ENCODE measurements around the gene TNRC6C. TPM values are rescaled to one million over a fixed set of nuclear protein-coding genes. Genes with fewer than 3 reads are reported as not detected.

Gene TNRC6C
- total and polyA plus RNA-seq, 2 of the 13 experiments (the other 11 are each of a cell fraction or from before 2014, with no cell fraction given), result 0.66 to 4.9 TPM

- Histone ChIP-seq H2AFZ (ENCODE audit: low read length) (no peak overlapping the region), H3K9ac (ENCODE audit: insufficient read depth, low read depth, low read length) (peak overlapping the region; percentile 63), H3K4me1 (ENCODE audit: insufficient read depth, low read length) (peaks cover 43% of the 10 kb centered on the region), H3K27me3 (ENCODE audit: control insufficient read depth in 1 of 2, insufficient read depth in 2 of 2, low read length in 2 of 2) (peaks cover 5 to 35% of the 10 kb centered on the region in 2 experiments), H3K4me3 (replicated peaks in 1 of 3; ENCODE audit: insufficient read depth in 1 of 3, low read depth in 2 of 3, low read length in 3 of 3) (peak overlapping the region; percentile 80 to 86 (median 85)), H3K27ac (ENCODE audit: extremely low read length, insufficient read depth, low read length) (no peak overlapping the region), H4K20me1 (ENCODE audit: insufficient read depth, low read length) (peaks cover 23% of the 10 kb centered on the region), H3K79me2 (ENCODE audit: insufficient read depth, low read length) (peaks cover 44% of the 10 kb centered on the region), H3K36me3 (replicated peaks in 1 of 2; ENCODE audit: control insufficient read depth in 1 of 2, insufficient read depth in 2 of 2, low read length in 2 of 2) (no peaks in the 10 kb centered on the region), H3K4me2 (ENCODE audit: low read depth, low read length) (peak overlapping the region; percentile 97), H3K9me3 (ENCODE audit: low read length) (no peaks in the 10 kb centered on the region)
- WGBS (ENCODE audit: low lambda C conversion rate), result 0% methylated on average over 58 of the region's 92 CpGs
- FAIRE-seq, result no peak
- in situ Hi-C loops (cut with HindIII; ENCODE audit: extremely low pct_ligation_motif_present, low pct_unique_long_range_greater_than_20kb) (no loop called here), intact Hi-C loops (cut with micrococcal nuclease; ENCODE audit: unreplicated experiment) (no loop called here)
- CTCF ChIA-PET (ENCODE audit: low intra/inter-chr PET ratio, low total read pairs), result no interaction called here
- ATAC-seq, result no peak
- TSS peak; percentile 51 for BruUV-seq (replicated peaks)
- POLR2A ChIA-PET, result interaction anchor here (0.9 to 1.4 kb wide), 5 partner anchors 11 to 565 kb away, joined by 4 to 18 read pairs (median 10); no protein-coding TSS in a partner anchor
- DNase-seq (ENCODE audit: low spot score), result no peak
- TF ChIP-seq NRL (CRISPR knock-in tag; IDR thresholded peaks at IDR 0.05; ENCODE audit: borderline replicate concordance) (no peak), ZNF7 (CRISPR knock-in tag; IDR thresholded peaks at IDR 0.05) (no peak), ZNF761 (CRISPR knock-in tag; conservative IDR thresholded peaks at IDR 0.05) (no peak), ZNF484 (CRISPR knock-in tag; IDR thresholded peaks at IDR 0.05; ENCODE audit: borderline replicate concordance, low read depth) (0 out of 2 replicates have a peak, but pooled peaks have one; percentile 20), ZNF326 (CRISPR knock-in tag; IDR thresholded peaks at IDR 0.05; ENCODE audit: borderline replicate concordance) (no peak), ZNF772 (CRISPR knock-in tag; IDR thresholded peaks at IDR 0.05) (0 out of 2 replicates have a peak, but pooled peaks have one; percentile 56), ZSCAN31 (CRISPR knock-in tag; IDR thresholded peaks at IDR 0.05; ENCODE audit: low read depth) (0 out of 2 replicates have a peak, but pooled peaks have one; percentile 58), RFXAP (CRISPR knock-in tag; IDR thresholded peaks at IDR 0.05; ENCODE audit: borderline replicate concordance) (no peak), HES4 (CRISPR knock-in tag; IDR thresholded peaks at IDR 0.05; ENCODE audit: borderline replicate concordance) (0 out of 2 replicates have a peak, but pooled peaks have one; percentile 43), ZIK1 (CRISPR knock-in tag; IDR thresholded peaks at IDR 0.05; ENCODE audit: borderline replicate concordance, low read depth) (0 out of 2 replicates have a peak, but pooled peaks have one; percentile 29), GATA4 (IDR thresholded peaks at IDR 0.05; ENCODE audit: borderline replicate concordance, low read depth) (0 out of 2 replicates have a peak, but pooled peaks have one; percentile 8), SRSF1 (optimal IDR thresholded peaks at IDR 0.05; ENCODE audit: low read depth, low read length) (peak; percentile 67), ZNF777 (CRISPR knock-in tag; IDR thresholded peaks at IDR 0.05) (0 out of 2 replicates have a peak, but pooled peaks have one; percentile 8), HNF1B (CRISPR knock-in tag; IDR thresholded peaks at IDR 0.05) (0 out of 2 replicates have a peak, but pooled peaks have one; percentile 41), ZFP82 (CRISPR knock-in tag; IDR thresholded peaks at IDR 0.05; ENCODE audit: borderline replicate concordance) (no peak), ZNF564 (CRISPR knock-in tag; IDR thresholded peaks at IDR 0.05) (no peak; the same call in 1 of the 2 replicates), ZNF30 (CRISPR knock-in tag; IDR thresholded peaks at IDR 0.05) (no peak)
- TF ChIP-seq, protein P1, sequence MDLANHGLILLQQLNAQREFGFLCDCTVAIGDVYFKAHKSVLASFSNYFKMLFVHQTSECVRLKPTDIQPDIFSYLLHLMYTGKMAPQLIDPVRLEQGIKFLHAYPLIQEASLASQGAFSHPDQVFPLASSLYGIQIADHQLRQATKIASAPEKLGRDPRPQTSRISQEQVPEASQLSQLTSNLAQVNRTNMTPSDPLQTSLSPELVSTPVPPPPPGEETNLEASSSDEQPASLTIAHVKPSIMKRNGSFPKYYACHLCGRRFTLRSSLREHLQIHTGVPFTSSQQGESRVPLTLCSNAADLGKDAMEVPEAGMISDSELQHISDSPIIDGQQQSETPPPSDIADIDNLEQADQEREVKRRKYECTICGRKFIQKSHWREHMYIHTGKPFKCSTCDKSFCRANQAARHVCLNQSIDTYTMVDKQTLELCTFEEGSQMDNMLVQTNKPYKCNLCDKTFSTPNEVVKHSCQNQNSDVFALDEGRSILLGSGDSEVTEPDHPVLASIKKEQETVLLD (CRISPR knock-in tag; IDR thresholded peaks at IDR 0.05; ENCODE audit: low read depth), result peak; percentile 42; the same call in 1 of the 2 replicates
- TF ChIP-seq, protein P2, sequence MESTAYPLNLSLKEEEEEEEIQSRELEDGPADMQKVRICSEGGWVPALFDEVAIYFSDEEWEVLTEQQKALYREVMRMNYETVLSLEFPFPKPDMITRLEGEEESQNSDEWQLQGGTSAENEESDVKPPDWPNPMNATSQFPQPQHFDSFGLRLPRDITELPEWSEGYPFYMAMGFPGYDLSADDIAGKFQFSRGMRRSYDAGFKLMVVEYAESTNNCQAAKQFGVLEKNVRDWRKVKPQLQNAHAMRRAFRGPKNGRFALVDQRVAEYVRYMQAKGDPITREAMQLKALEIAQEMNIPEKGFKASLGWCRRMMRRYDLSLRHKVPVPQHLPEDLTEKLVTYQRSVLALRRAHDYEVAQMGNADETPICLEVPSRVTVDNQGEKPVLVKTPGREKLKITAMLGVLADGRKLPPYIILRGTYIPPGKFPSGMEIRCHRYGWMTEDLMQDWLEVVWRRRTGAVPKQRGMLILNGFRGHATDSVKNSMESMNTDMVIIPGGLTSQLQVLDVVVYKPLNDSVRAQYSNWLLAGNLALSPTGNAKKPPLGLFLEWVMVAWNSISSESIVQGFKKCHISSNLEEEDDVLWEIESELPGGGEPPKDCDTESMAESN (CRISPR knock-in tag; conservative IDR thresholded peaks at IDR 0.05), result peak; percentile 61; the same call in 1 of the 2 replicates
Measured at GRCh38 chr17:77959126-77959925, 823 bp downstream of the TNRC6C start.
